Choroid plexus epithelial cell (primary cell): ENCODE measurements around the gene ASTL.

Experiments used
- DNase-seq: peaks from one replicate; pipeline ENCODE4 v3.0.0-alpha.2; 2010; ENCODE audit warnings: low read depth
- H3K4me3 ChIP-seq: 2 replicates; pipeline ENCODE4 v1.5.1; 2011; ENCODE audit warnings: low read depth, mild to moderate bottlenecking, control low read depth, low read length, moderate library complexity
- CTCF ChIP-seq: conservative IDR thresholded peaks from 2 replicates; pipeline ENCODE4 v1.5.1; 2011; ENCODE audit warnings: low read depth, mild to moderate bottlenecking, control low read depth, inconsistent platforms, low read length, moderate library complexity

Gene ASTL

GRCh38 chr2:96159084-96159830 is 21.0 kb upstream of the ASTL start:
- no peak for DNase-seq
- TF ChIP-seq CTCF: no peak
- H3K4me3 ChIP-seq: no peak overlapping the region

- no peak overlapping the region for H3K4me3 ChIP-seq
- TF ChIP-seq CTCF: no peak
- no peak for DNase-seq
These were observed 20.2 kb upstream of the ASTL start for GRCh38 chr2:96158554-96158940.

GRCh38 chr2:96157649-96158553 is 19.6 kb upstream of the ASTL start:
- TF ChIP-seq CTCF: no peak
- DNase-seq: peak; percentile 52
- H3K4me3 ChIP-seq: peak overlapping the region; percentile 11

- TF ChIP-seq CTCF: no peak
- no peak for DNase-seq
- H3K4me3 ChIP-seq: no peak overlapping the region
These were observed 18.8 kb upstream of the ASTL start for GRCh38 chr2:96156926-96157648.

GRCh38 chr2:96156011-96156820 is 17.9 kb upstream of the ASTL start:
- no peak for TF ChIP-seq CTCF
- H3K4me3 ChIP-seq: no peak overlapping the region
- DNase-seq: no peak
